Caco-2 (cell line): ENCODE data around the gene TULP3. TPM values are rescaled to one million over a fixed set of nuclear protein-coding genes. Genes with fewer than 3 reads are reported as not detected.

Source experiments
- BruUV-seq: library from RNA; stranded (reverse); fragments of 400-500 nt; replicated peaks from 2 replicates; lab custom pipeline; 2021; lab: Mats Ljungman, UMichigan
- CTCF ChIA-PET: fragments of 300-600 bp; sonication (Branson Sonifier 250); formaldehyde crosslinking; loops from one replicate; lab custom pipeline; 2022; ENCODE audit warnings: antibody characterized with exemption; lab: Charles Lee
- POLR2A ChIA-PET: fragments of 300-600 bp; sonication (Branson Sonifier 250); formaldehyde crosslinking; loops from one replicate; lab custom pipeline; 2022; ENCODE audit warnings: antibody characterized with exemption; lab: Charles Lee
- DNase-seq, 2 experiments: peaks; one replicate each; pipeline versions ENCODE4 v3.0.0 to v3.0.0-alpha.2; 2020 to 2022
- H3K27me3 ChIP-seq: replicated peaks from 2 replicates; pipeline ENCODE4 v1.6.0; 2011; ENCODE audit warnings: low read length; ENCODE audit not compliant: control insufficient read depth, insufficient read depth
- H3K36me3 ChIP-seq: 2 replicates; pipeline ENCODE4 v1.5.1; 2011; ENCODE audit warnings: low read length; ENCODE audit not compliant: control insufficient read depth, insufficient read depth
- H3K4me1 ChIP-seq: fragments of 250-450 bp; sonication (Bioruptor Pico); 2 replicates; pipeline ENCODE4 v1.5.1; 2020; ENCODE audit warnings: mild to moderate bottlenecking
- H3K4me3 ChIP-seq: 2 replicates; pipeline ENCODE4 v1.5.1; 2011; ENCODE audit warnings: low read depth, mild to moderate bottlenecking, control low read depth, low read length
- H3K9me3 ChIP-seq: fragments of 250-450 bp; sonication (Bioruptor Pico); 2 replicates; pipeline ENCODE4 v1.5.1; 2020; ENCODE audit warnings: mild to moderate bottlenecking, moderate library complexity
- H3K27ac Mint-ChIP-seq: one replicate; pipeline ENCODE4 v1.8.0; 2022; ENCODE audit warnings: mixed read lengths; ENCODE audit not compliant: unreplicated experiment
- H3K27me3 Mint-ChIP-seq: one replicate; pipeline ENCODE4 v1.8.0; 2022; ENCODE audit warnings: mixed read lengths; ENCODE audit not compliant: insufficient read depth, unreplicated experiment
- H3K36me3 Mint-ChIP-seq: one replicate; pipeline ENCODE4 v1.8.0; 2022; ENCODE audit warnings: mild to moderate bottlenecking, mixed read lengths; ENCODE audit not compliant: insufficient read depth, unreplicated experiment
- H3K4me1 Mint-ChIP-seq: one replicate; pipeline ENCODE4 v1.8.0; 2022; ENCODE audit warnings: low read depth, mixed read lengths; ENCODE audit not compliant: unreplicated experiment
- H3K4me3 Mint-ChIP-seq: one replicate; pipeline ENCODE4 v1.8.0; 2022; ENCODE audit warnings: mild to moderate bottlenecking, moderate library complexity, mixed read lengths; ENCODE audit not compliant: unreplicated experiment
- H3K9me3 Mint-ChIP-seq: one replicate; pipeline ENCODE4 v1.8.0; 2022; ENCODE audit warnings: mixed read lengths; ENCODE audit not compliant: unreplicated experiment
- CTCF ChIP-seq, 2 experiments: fragments of 200-600 bp in 1 of 2; IDR thresholded peaks; 1 replicate in 1 of 2; 2 replicates in 1 of 2; pipeline versions ENCODE4 v1.5.1 to v1.8.0; 2011 to 2022; ENCODE audit warnings: antibody characterized with exemption in 1 of 2, control low read depth in 1 of 2, inconsistent platforms in 1 of 2, low read depth in 1 of 2, low read length in 1 of 2, mild to moderate bottlenecking in 1 of 2, moderate library complexity in 1 of 2; ENCODE audit not compliant: insufficient read depth in 1 of 2, severe bottlenecking in 1 of 2, unreplicated experiment in 1 of 2
- intact Hi-C: fragments of 100-400 bp; cut with micrococcal nuclease; formaldehyde crosslinking; loops from one replicate; pipeline ENCODE4 v1.10.0; 2022; ENCODE audit not compliant: unreplicated experiment
- total RNA-seq: library from RNA; stranded (reverse); gene quantifications from 2 replicates; pipeline ENCODE4 v1.2.3, GENCODE V29; 2022

The TULP3 gene
- total RNA-seq, 1 experiment from 2014 or later, result 31.0 TPM

- DNase-seq, result no peak
- H3K4me3 Mint-ChIP-seq, result no peak overlapping the region
- ChIA-PET POLR2A (no interaction called here), CTCF (interaction anchor here (1.0 kb wide), 1 partner anchor 9 kb away, joined by 4 read pairs; no protein-coding TSS in a partner anchor)
- Histone ChIP-seq H3K4me3 (no peak overlapping the region), H3K27me3 (no peaks in the 10 kb centered on the region), H3K9me3 (no peaks in the 10 kb centered on the region), H3K4me1 (no peaks in the 10 kb centered on the region), H3K36me3 (no peaks in the 10 kb centered on the region)
- H3K9me3 Mint-ChIP-seq, result peaks cover 8% of the 10 kb centered on the region
- intact Hi-C loops, result no loop called here
- no peak for TF ChIP-seq CTCF (IDR thresholded peaks at IDR 0.05; ENCODE audit: insufficient read depth in 1 of 2, low read depth in 1 of 2, low read length in 1 of 2, severe bottlenecking in 1 of 2, unreplicated experiment in 1 of 2)
- peaks cover 53% of the 10 kb centered on the region for H3K36me3 Mint-ChIP-seq
- no peak overlapping the region for H3K27ac Mint-ChIP-seq
- H3K27me3 Mint-ChIP-seq, result no peaks in the 10 kb centered on the region
- no TSS peak for BruUV-seq
- peaks cover 11% of the 10 kb centered on the region for H3K4me1 Mint-ChIP-seq
Observed at GRCh38 chr12:2982361-2982760, 91.7 kb downstream of the TULP3 start.

- no TSS peak for BruUV-seq
- TF ChIP-seq CTCF (IDR thresholded peaks at IDR 0.05; ENCODE audit: insufficient read depth in 1 of 2, low read depth in 1 of 2, low read length in 1 of 2, severe bottlenecking in 1 of 2, unreplicated experiment in 1 of 2), result no peak
- no peak overlapping the region for H3K4me3 Mint-ChIP-seq
- H3K9me3 ChIP-seq, result peaks cover 4% of the 10 kb centered on the region
- DNase-seq, result no peak
- H3K27me3 ChIP-seq, result no peaks in the 10 kb centered on the region
- H3K27ac Mint-ChIP-seq, result peak overlapping the region; percentile 6
- peaks cover 50% of the 10 kb centered on the region for H3K36me3 Mint-ChIP-seq
- intact Hi-C loops, result no loop called here
- H3K27me3 Mint-ChIP-seq, result no peaks in the 10 kb centered on the region
- peaks cover 11% of the 10 kb centered on the region for H3K4me1 Mint-ChIP-seq
- ChIA-PET POLR2A (no interaction called here), CTCF (no interaction called here)
- H3K36me3 ChIP-seq, result no peaks in the 10 kb centered on the region
- no peaks in the 10 kb centered on the region for H3K4me1 ChIP-seq
- H3K4me3 ChIP-seq, result no peak overlapping the region
- peaks cover 9% of the 10 kb centered on the region for H3K9me3 Mint-ChIP-seq
Observed at GRCh38 chr12:2984249-2984648, 93.6 kb downstream of the TULP3 start.

GRCh38 chr12:2984698-2985097 lies 94.0 kb downstream of the TULP3 start:
- intact Hi-C loops, result no loop called here
- no peak overlapping the region for H3K27ac Mint-ChIP-seq
- POLR2A ChIA-PET, result interaction anchor here (0.7 kb wide), 1 partner anchor 25 kb away, joined by 9 read pairs; no protein-coding TSS in a partner anchor
- no peak for TF ChIP-seq CTCF (IDR thresholded peaks at IDR 0.05; ENCODE audit: insufficient read depth in 1 of 2, low read depth in 1 of 2, low read length in 1 of 2, severe bottlenecking in 1 of 2, unreplicated experiment in 1 of 2)
- no peak for DNase-seq
- no peaks in the 10 kb centered on the region for H3K36me3 ChIP-seq
- no peaks in the 10 kb centered on the region for H3K27me3 Mint-ChIP-seq
- no peak overlapping the region for H3K4me3 ChIP-seq
- H3K4me1 Mint-ChIP-seq, result peaks cover 11% of the 10 kb centered on the region
- CTCF ChIA-PET, result no interaction called here
- H3K9me3 Mint-ChIP-seq, result peaks cover 14% of the 10 kb centered on the region
- no TSS peak for BruUV-seq
- no peaks in the 10 kb centered on the region for H3K4me1 ChIP-seq
- peaks cover 9% of the 10 kb centered on the region for H3K9me3 ChIP-seq
- H3K36me3 Mint-ChIP-seq, result peaks cover 49% of the 10 kb centered on the region
- H3K4me3 Mint-ChIP-seq, result no peak overlapping the region
- no peaks in the 10 kb centered on the region for H3K27me3 ChIP-seq
